Smooth muscle cell (in vitro differentiated cells): ENCODE results near the gene TMOD4. TPM values are rescaled to one million over a fixed set of nuclear protein-coding genes. Genes with fewer than 3 reads are reported as not detected.
A peak's percentile ranks its signal among the peaks of the same experiment; 100 is the strongest.

Source experiments
- DNase-seq: peaks from one replicate; lab custom pipeline; 2025; ENCODE audit not compliant: unreplicated experiment; lab: John Stamatoyannopoulos, UW
- H2AFZ ChIP-seq: fragments of 200-600 bp; sonication (generic); 2 replicates; pipeline ENCODE4 v1.6.0; 2016; ENCODE audit warnings: antibody characterized with exemption, low read depth, mild to moderate bottlenecking
- H3F3A ChIP-seq: fragments of 200-600 bp; sonication (generic); 2 replicates; pipeline ENCODE4 v1.6.0; 2017; ENCODE audit warnings: antibody characterized with exemption, low read depth
- H3K27ac ChIP-seq: fragments of 200-600 bp; sonication (generic); 2 replicates; pipeline ENCODE4 v1.5.1; 2016; ENCODE audit warnings: low read depth, mild to moderate bottlenecking
- H3K27me3 ChIP-seq: fragments of 200-600 bp; sonication (generic); 2 replicates; pipeline ENCODE4 v1.6.1; 2016; ENCODE audit warnings: low read depth, mild to moderate bottlenecking
- H3K36me3 ChIP-seq: fragments of 200-600 bp; sonication (generic); 2 replicates; pipeline ENCODE4 v1.5.1; 2016; ENCODE audit warnings: low read depth
- H3K4me1 ChIP-seq: fragments of 200-600 bp; sonication (generic); 2 replicates; pipeline ENCODE4 v1.5.1; 2016; ENCODE audit warnings: low read depth
- H3K4me2 ChIP-seq: fragments of 200-600 bp; sonication (generic); 2 replicates; pipeline ENCODE4 v1.6.0; 2016; ENCODE audit warnings: mild to moderate bottlenecking
- H3K4me3 ChIP-seq: fragments of 200-600 bp; sonication (generic); 2 replicates; pipeline ENCODE4 v1.5.1; 2016; ENCODE audit warnings: mild to moderate bottlenecking
- H3K79me2 ChIP-seq: fragments of 200-600 bp; sonication (generic); 2 replicates; pipeline ENCODE4 v1.6.0; 2016; ENCODE audit warnings: low read depth, mild to moderate bottlenecking
- H3K9ac ChIP-seq: fragments of 200-600 bp; sonication (generic); 2 replicates; pipeline ENCODE4 v1.6.0; 2016; ENCODE audit warnings: low read depth
- H3K9me3 ChIP-seq: fragments of 200-600 bp; sonication (generic); replicated peaks from 2 replicates; pipeline ENCODE4 v1.5.1; 2016; ENCODE audit warnings: low read depth
- H4K20me1 ChIP-seq: fragments of 200-600 bp; sonication (generic); 2 replicates; pipeline ENCODE4 v1.6.0; 2016; ENCODE audit warnings: low read depth
- CTCF ChIP-seq: fragments of 200-600 bp; sonication (generic); IDR thresholded peaks from 2 replicates; pipeline ENCODE4 v1.5.1; 2017; ENCODE audit warnings: borderline replicate concordance, mild to moderate bottlenecking, antibody characterized with exemption; ENCODE audit not compliant: insufficient read depth, poor library complexity, severe bottlenecking
- WGBS: methylation state at CpG from one replicate; pipeline ENCODE4 v1.1.7; 2016; ENCODE audit warnings: low lambda C conversion rate; 5-methylcytosine and 5-hydroxymethylcytosine counted together
- polyA plus RNA-seq: library from polyadenylated mRNA; unstranded; fragments of >200 nt; fragmentation: Nextera tagmentation; extraction: Ambion mirVana; gene quantifications from 2 replicates; pipeline ENCODE4 v1.2.1, GENCODE V29; 2016
- total RNA-seq: library from RNA; depleted of rRNA; stranded (reverse); fragments of >200 nt; gene quantifications from 2 replicates; pipeline ENCODE4 v1.2.3, GENCODE V29; 2014

TMOD4 gene
- total and polyA plus RNA-seq, 2 experiments from 2014 or later, result 0.37 TPM; not detected in 1

DNA sequence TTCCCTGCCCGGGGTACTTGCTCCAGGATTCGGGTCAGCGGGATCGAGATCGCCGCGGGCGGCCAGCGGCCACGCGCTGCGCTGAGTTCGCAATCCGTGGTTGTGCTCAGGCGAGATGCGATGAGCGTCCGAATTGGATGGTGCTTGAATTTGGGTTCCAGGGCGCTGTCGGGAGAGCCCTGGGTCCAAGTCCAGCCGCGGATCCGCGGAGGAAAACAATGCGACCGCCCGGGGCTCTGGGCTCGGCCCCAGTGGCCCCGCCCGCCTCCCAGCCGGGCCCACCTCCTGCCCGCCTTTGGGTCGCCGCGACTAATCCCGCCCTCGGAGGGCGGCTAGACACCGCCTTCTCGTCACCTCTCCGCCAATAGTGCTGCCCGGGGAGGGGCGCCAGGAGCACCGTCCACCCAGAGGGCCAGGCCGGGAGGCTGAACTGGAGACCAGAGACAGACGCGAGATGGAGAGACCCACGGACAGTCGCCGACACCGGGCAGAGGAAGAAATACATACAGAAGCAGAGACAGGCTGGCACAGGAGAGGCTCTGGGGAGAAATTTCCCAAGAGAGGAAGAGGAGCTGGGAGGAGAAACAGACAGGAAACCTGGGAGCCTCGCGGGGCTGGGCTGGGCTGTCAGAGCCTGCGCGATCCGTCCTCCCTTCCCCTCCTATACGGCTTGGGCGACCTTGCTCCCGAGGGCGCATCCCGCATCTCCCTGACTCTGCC lies 29.2 kb downstream of the TMOD4 start, which contains the start of gene SEMA6C:
Gene SEMA6C (minus strand): TSS at position 220 of the 720 bp plus-strand sequence. CDS start 4,010 bp downstream, outside the sequence.
- H4K20me1 ChIP-seq, result no peaks in the 10 kb centered on the region
- peak within 1 kb of the TSS; percentile 78 for H3K4me3 ChIP-seq
- peaks cover 17% of the 10 kb centered on the region for H3K4me1 ChIP-seq
- H3K36me3 ChIP-seq, result no peaks in the 10 kb centered on the region
- peak within 1 kb of the TSS; percentile 35 for H3K9ac ChIP-seq
- TF ChIP-seq CTCF, result no peak
- H2AFZ ChIP-seq, result peak within 1 kb of the TSS; percentile 64
- peak within 1 kb of the TSS; percentile 45 for H3K27ac ChIP-seq
- H3K27me3 ChIP-seq, result no peaks in the 10 kb centered on the region
- no peaks in the 10 kb centered on the region for H3K79me2 ChIP-seq
- peak; percentile 69 for DNase-seq
- no peaks in the 10 kb centered on the region for H3K9me3 ChIP-seq
- H3K4me2 ChIP-seq, result peak within 1 kb of the TSS; percentile 96
- H3F3A ChIP-seq, result peaks cover 8% of the 10 kb centered on the region
- under 1% methylated on average over 43 of the region's 61 CpGs for WGBS

DNA sequence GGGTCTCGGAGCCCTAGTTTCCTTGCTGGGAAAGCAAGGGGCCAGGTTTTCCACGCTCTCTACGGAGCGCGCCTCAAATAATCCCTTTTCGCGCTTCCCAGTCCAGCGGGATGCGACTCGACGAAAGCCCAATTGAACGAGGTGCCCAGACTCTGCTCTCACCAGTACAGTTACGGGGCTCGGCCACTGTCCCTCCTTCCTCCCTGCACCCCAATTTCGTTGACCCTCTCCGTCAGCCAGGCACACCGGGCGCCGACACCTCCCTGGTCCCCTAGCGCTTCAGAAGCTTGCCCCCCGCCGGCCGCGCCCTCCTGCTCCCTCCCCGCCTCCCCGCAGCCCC lies 29.7 kb downstream of the TMOD4 start:
- Histone ChIP-seq H3K79me2 (no peaks in the 10 kb centered on the region), H4K20me1 (no peaks in the 10 kb centered on the region), H3K9ac (peak overlapping the region; percentile 15), H3K27me3 (no peaks in the 10 kb centered on the region), H3K9me3 (no peaks in the 10 kb centered on the region), H3F3A (peaks cover 8% of the 10 kb centered on the region), H3K4me2 (peak overlapping the region; percentile 96), H3K36me3 (no peaks in the 10 kb centered on the region), H3K4me1 (peaks cover 17% of the 10 kb centered on the region), H2AFZ (peak overlapping the region; percentile 64), H3K4me3 (peak overlapping the region; percentile 78), H3K27ac (no peak overlapping the region)
- DNase-seq, result no peak
- WGBS, result 2% methylated on average over 23 of the region's 26 CpGs
- no peak for TF ChIP-seq CTCF

DNA sequence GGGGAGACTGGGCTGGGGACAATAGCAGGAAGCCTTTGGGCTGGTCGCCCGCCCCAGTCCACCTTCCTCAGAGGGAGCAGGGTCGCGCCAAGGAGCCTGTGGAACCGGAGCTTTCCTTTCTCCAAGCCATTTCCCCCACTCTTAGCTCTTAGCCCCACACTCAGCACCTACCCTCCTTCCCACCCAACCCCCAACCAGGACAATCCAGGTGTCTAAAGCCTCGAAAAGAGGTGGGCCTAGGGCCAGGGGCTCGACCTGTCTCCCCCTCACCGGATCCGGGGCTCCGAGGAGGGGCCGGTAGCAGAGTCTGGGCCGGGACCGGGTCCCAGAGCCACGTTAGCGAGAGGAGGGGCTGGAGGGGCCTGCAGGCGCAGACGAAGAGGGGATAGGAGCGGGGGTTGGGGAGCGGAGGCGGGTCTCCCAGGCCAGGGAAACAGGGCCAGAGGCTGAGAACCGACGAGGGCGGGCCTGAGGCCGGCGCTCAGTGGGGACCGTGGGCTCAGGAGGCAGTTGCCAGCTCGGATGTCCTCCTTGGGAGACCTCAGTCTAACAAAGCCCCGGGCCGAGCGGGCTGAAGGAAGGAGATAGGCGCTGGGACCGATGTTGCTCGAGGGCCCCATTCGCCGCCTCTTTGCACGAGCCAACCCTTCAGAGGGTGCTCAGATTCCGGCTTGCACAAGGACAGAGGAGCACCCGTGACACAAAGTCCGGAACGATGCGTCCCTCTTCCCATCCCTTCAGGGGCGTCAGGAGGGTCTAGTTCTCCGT lies 30.3 kb downstream of the TMOD4 start:
- peak overlapping the region; percentile 64 for H2AFZ ChIP-seq
- 11% methylated on average over 38 of the region's 43 CpGs for WGBS
- no peak overlapping the region for H3K9ac ChIP-seq
- H3F3A ChIP-seq, result peaks cover 8% of the 10 kb centered on the region
- H3K4me3 ChIP-seq, result peak overlapping the region; percentile 78
- H3K4me2 ChIP-seq, result peak overlapping the region; percentile 96
- TF ChIP-seq CTCF, result no peak
- H4K20me1 ChIP-seq, result no peaks in the 10 kb centered on the region
- H3K27ac ChIP-seq, result no peak overlapping the region
- H3K79me2 ChIP-seq, result no peaks in the 10 kb centered on the region
- no peak for DNase-seq
- no peaks in the 10 kb centered on the region for H3K36me3 ChIP-seq
- peaks cover 17% of the 10 kb centered on the region for H3K4me1 ChIP-seq
- no peaks in the 10 kb centered on the region for H3K27me3 ChIP-seq
- H3K9me3 ChIP-seq, result no peaks in the 10 kb centered on the region
